Endodermal cell (in vitro differentiated cells): ENCODE data around the gene SRGAP3. TPM values are rescaled to one million over a fixed set of nuclear protein-coding genes. Genes with fewer than 3 reads are reported as not detected.

Experiments used
- DNase-seq: peaks from one replicate; pipeline ENCODE4 v3.0.0-alpha.2; 2017
- H3K27ac ChIP-seq: 2 replicates; pipeline ENCODE4 v1.5.1; 2013; ENCODE audit warnings: mild to moderate bottlenecking, low read depth, low read length, moderate library complexity
- H3K27me3 ChIP-seq: 2 replicates; pipeline ENCODE4 v1.6.1; 2013; ENCODE audit warnings: mild to moderate bottlenecking, low read length, moderate library complexity; ENCODE audit not compliant: insufficient read depth, control insufficient read depth, poor library complexity, severe bottlenecking
- H3K36me3 ChIP-seq: 2 replicates; pipeline ENCODE4 v1.7.0; 2013; ENCODE audit warnings: mild to moderate bottlenecking, low read length, moderate library complexity; ENCODE audit not compliant: control insufficient read depth, insufficient read depth
- H3K4me1 ChIP-seq: one replicate; pipeline ENCODE4 v1.7.0; 2013; ENCODE audit warnings: low read length; ENCODE audit not compliant: control insufficient read depth, insufficient read depth
- H3K4me3 ChIP-seq: 2 replicates; pipeline ENCODE4 v1.5.1; 2013; ENCODE audit warnings: mild to moderate bottlenecking, low read length, moderate library complexity
- H3K9ac ChIP-seq: 2 replicates; pipeline ENCODE4 v1.6.1; 2013; ENCODE audit warnings: mild to moderate bottlenecking, low read length, moderate library complexity; ENCODE audit not compliant: poor library complexity, severe bottlenecking; ENCODE audit errors: extremely low read depth
- H3K9me3 ChIP-seq: 2 replicates; pipeline ENCODE4 v1.6.1; 2013; ENCODE audit warnings: mild to moderate bottlenecking, low read length, moderate library complexity; ENCODE audit not compliant: control insufficient read depth
- H3K27ac Mint-ChIP-seq: 2 replicates; pipeline ENCODE4 v1.8.0; 2020; ENCODE audit warnings: mixed read lengths
- H3K27me3 Mint-ChIP-seq: 2 replicates; pipeline ENCODE4 v1.8.0; 2021; ENCODE audit warnings: mild to moderate bottlenecking, mixed read lengths; ENCODE audit not compliant: insufficient read depth
- H3K36me3 Mint-ChIP-seq: 2 replicates; pipeline ENCODE4 v1.8.0; 2020; ENCODE audit warnings: low read depth, mixed read lengths
- H3K4me1 Mint-ChIP-seq: 2 replicates; pipeline ENCODE4 v1.8.0; 2020; ENCODE audit warnings: mixed read lengths
- H3K4me3 Mint-ChIP-seq: 2 replicates; pipeline ENCODE4 v1.8.0; 2020; ENCODE audit warnings: mild to moderate bottlenecking, moderate library complexity, mixed read lengths
- H3K9me3 Mint-ChIP-seq: 2 replicates; pipeline ENCODE4 v1.8.0; 2020; ENCODE audit warnings: mild to moderate bottlenecking, mixed read lengths
- CTCF ChIP-seq: fragments of 200-600 bp; sonication (generic); conservative IDR thresholded peaks from 2 replicates; pipeline ENCODE4 v1.5.0; 2021; ENCODE audit warnings: antibody characterized with exemption, mild to moderate bottlenecking
- WGBS, 2 experiments: methylation state at CpG; one replicate each; pipeline versions ENCODE4 v1.1.5 to v1.1.7; 2013; ENCODE audit warnings: missing lambda C conversion rate in 2 of 2, mixed read lengths in 1 of 2; ENCODE audit not compliant: insufficient coverage in 1 of 2, insufficient read length in 1 of 2; 5-methylcytosine and 5-hydroxymethylcytosine counted together
- total RNA-seq, 2 donors: library from RNA; stranded (reverse); fragmentation: NEBNext Ultra II Directional in 1 of 2; extraction: Animal tissue kit (Norgen Biotek cat#: 25700) in 1 of 2; gene quantifications; 2 replicates in 1 of 2; 3 replicates in 1 of 2; pipeline ENCODE4 v1.2.1, GENCODE V29; 2021

SRGAP3 gene
- total RNA-seq, 2 donors from 2014 or later: 5.0 to 8.1 TPM

DNA sequence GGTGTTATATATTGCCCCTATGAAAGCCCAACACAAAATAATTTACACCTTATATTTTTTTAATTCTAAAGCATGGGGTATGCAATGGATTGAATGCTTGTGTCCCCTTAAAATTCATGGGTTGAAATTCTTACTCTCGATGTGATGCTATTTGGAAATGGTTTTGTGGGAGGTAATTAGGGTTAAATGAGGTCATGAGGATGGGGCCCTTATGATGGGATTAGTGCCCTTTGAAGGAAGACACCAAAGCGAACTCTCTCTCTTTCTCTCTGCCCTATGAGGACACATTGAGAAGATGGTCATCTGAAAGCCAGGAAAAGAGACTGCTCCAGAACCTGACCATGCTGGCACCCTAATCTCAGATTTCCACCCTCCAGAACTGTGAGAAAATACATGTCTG lies 7.6 kb upstream of the SRGAP3 start:
- Mint-ChIP-seq H3K9me3 (peaks cover 13% of the 10 kb centered on the region), H3K36me3 (no peaks in the 10 kb centered on the region), H3K27ac (no peak overlapping the region), H3K4me1 (no peaks in the 10 kb centered on the region), H3K4me3 (no peak overlapping the region), H3K27me3 (peaks cover 11% of the 10 kb centered on the region)
- Histone ChIP-seq H3K9me3 (no peaks in the 10 kb centered on the region), H3K4me1 (no peaks in the 10 kb centered on the region), H3K9ac (no peak overlapping the region), H3K27me3 (no peaks in the 10 kb centered on the region), H3K4me3 (no peak overlapping the region), H3K36me3 (no peaks in the 10 kb centered on the region), H3K27ac (no peak overlapping the region)
- no peak for TF ChIP-seq CTCF
- DNase-seq: no peak
- WGBS, 2 experiments: 88 to 100% methylated on average over 2 of the region's 2 CpGs

- H3K27me3 ChIP-seq: no peaks in the 10 kb centered on the region
- WGBS, 2 experiments: 89 to 93% methylated on average over 3 to 4 of the region's 4 CpGs
These were observed 6.5 kb upstream of the SRGAP3 start for GRCh38 chr3:9255976-9256375.

DNA sequence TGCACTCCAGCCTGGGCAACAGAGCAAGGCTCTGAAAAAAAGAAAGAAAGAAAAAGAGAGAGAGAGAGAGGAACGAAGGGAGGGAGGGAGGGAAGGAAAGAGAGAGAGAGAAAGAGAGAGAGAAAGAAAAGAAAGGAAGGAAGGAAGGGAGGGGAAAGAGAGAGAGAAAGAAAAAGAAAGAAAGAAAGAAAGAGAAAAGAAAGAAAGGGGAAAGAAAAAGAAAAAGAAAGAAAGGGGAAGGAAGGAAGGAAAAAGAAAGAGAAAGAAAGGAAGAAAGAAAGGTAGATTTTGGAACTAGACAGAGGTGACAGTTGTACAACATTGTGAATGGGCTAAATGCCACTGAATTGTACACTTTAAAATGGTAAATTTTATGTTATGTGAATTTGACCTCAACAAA lies 5.3 kb upstream of the SRGAP3 start:
- no peak for TF ChIP-seq CTCF
- 86 to 87% methylated on average over 1 of the region's 1 CpG for WGBS, 2 experiments
- DNase-seq: no peak
- H3K9ac ChIP-seq: no peak overlapping the region
- peaks cover 3% of the 10 kb centered on the region for H3K4me1 ChIP-seq
- Mint-ChIP-seq H3K4me1 (peaks cover 5% of the 10 kb centered on the region), H3K9me3 (peaks cover 8% of the 10 kb centered on the region), H3K4me3 (no peak overlapping the region), H3K27ac (no peak overlapping the region), H3K27me3 (peaks cover 8% of the 10 kb centered on the region), H3K36me3 (no peaks in the 10 kb centered on the region)
- no peaks in the 10 kb centered on the region for H3K9me3 ChIP-seq
- H3K36me3 ChIP-seq: no peaks in the 10 kb centered on the region
- no peak overlapping the region for H3K4me3 ChIP-seq
- H3K27me3 ChIP-seq: no peaks in the 10 kb centered on the region
- H3K27ac ChIP-seq: no peak overlapping the region

More at GRCh38 chr3:9255976-9256375, 6.5 kb upstream of the SRGAP3 start:
- TF ChIP-seq CTCF: no peak
- Mint-ChIP-seq H3K27me3 (peaks cover 10% of the 10 kb centered on the region), H3K4me3 (no peak overlapping the region), H3K27ac (no peak overlapping the region), H3K9me3 (peaks cover 13% of the 10 kb centered on the region), H3K36me3 (no peaks in the 10 kb centered on the region), H3K4me1 (no peaks in the 10 kb centered on the region)
- Histone ChIP-seq H3K4me1 (no peaks in the 10 kb centered on the region), H3K36me3 (no peaks in the 10 kb centered on the region), H3K9ac (no peak overlapping the region), H3K4me3 (no peak overlapping the region), H3K9me3 (no peaks in the 10 kb centered on the region), H3K27ac (no peak overlapping the region)
- no peak for DNase-seq
